Stomach (tissue), 9 donors: Measurements from ENCODE around the gene INF2. TPM values are rescaled to one million over a fixed set of nuclear protein-coding genes. Genes with fewer than 3 reads are reported as not detected.

Experiments
- DNase-seq, 2 donors: peaks; one replicate each; pipeline versions ENCODE4 v3.0.0 to v3.0.0-alpha.2; 2013 to 2019
- H3K27ac ChIP-seq, 5 donors: fragments of 200-600 bp in 4 of 5; sonication (generic) in 4 of 5; one replicate each; pipeline ENCODE4 v1.5.1; 2013 to 2019; ENCODE audit warnings: mild to moderate bottlenecking in 1 of 5, moderate library complexity in 1 of 5
- H3K27me3 ChIP-seq, 3 donors: fragments of 200-600 bp; sonication (generic); one replicate each; pipeline ENCODE4 v1.5.1; 2017 to 2019; ENCODE audit warnings: mixed run types in 1 of 3
- H3K36me3 ChIP-seq, 4 donors: fragments of 200-600 bp; sonication (generic); 1 replicate in 3 of 4; 2 replicates in 1 of 4; pipeline ENCODE4 v1.5.1; 2016 to 2019
- H3K4me1 ChIP-seq, 4 donors: fragments of 200-600 bp; sonication (generic); one replicate each; pipeline ENCODE4 v1.5.1; 2016 to 2019
- H3K4me3 ChIP-seq, 4 donors: fragments of 200-600 bp; sonication (generic) in 3 of 4; one replicate each; pipeline ENCODE4 v1.5.1; 2016 to 2019; ENCODE audit warnings: mild to moderate bottlenecking in 1 of 4
- H3K9me3 ChIP-seq, 4 donors: fragments of 200-600 bp; sonication (generic); one replicate each; pipeline ENCODE4 v1.5.1; 2016 to 2019
- EP300 ChIP-seq: sonication (generic); formaldehyde crosslinking; IDR thresholded peaks from one replicate; pipeline ENCODE4 v1.6.1; 2017; ENCODE audit warnings: antibody characterized with exemption
- POLR2A ChIP-seq, 4 donors: fragments of 450-650 bp; IDR thresholded peaks; one replicate each; pipeline ENCODE4 v1.6.1; 2016; ENCODE audit warnings: antibody characterized with exemption in 4 of 4, control low read depth in 2 of 4, mild to moderate bottlenecking in 1 of 4, moderate library complexity in 1 of 4
- POLR2AphosphoS5 ChIP-seq, 3 donors: sonication (generic); formaldehyde crosslinking; IDR thresholded peaks; one replicate each; pipeline ENCODE4 v1.6.1; 2016; ENCODE audit warnings: antibody characterized with exemption in 3 of 3
- WGBS, 5 donors: extraction: QIAGEN DNeasy Blood & Tissue Kit in 3 of 5; methylation state at CpG; one replicate each; pipeline versions ENCODE4 v1.1.5 to v1.1.7; 2013 to 2018; 5-methylcytosine and 5-hydroxymethylcytosine counted together
- intact Hi-C: fragments of 100-400 bp; cut with DNase I; formaldehyde crosslinking; loops from one replicate; pipeline ENCODE4 v1.15.1; 2023; ENCODE audit warnings: low total_unique reads
- polyA plus RNA-seq, 3 donors: library from polyadenylated mRNA; stranded (reverse); fragments of 200-250 nt; gene quantifications; one replicate each; pipeline ENCODE4 v1.2.3, GENCODE V29; 2013
- total RNA-seq, 5 donors: library from RNA; depleted of rRNA; stranded (reverse); fragments of >200 nt; gene quantifications; one replicate each; pipeline versions ENCODE4 v1.1.0 to v1.2.3, GENCODE V29; 2014 to 2016
- TF ChIP-seq, protein P1 (sequence below), 7 experiments: fragments of 450-650 bp in 4 of 7; fragments of 200-600 bp in 3 of 7; sonication (generic) in 3 of 7; IDR thresholded peaks; one replicate each; pipeline ENCODE4 v1.5.1; 2016 to 2019; ENCODE audit warnings: antibody characterized with exemption in 7 of 7, control low read depth in 2 of 7, mild to moderate bottlenecking in 1 of 7
- donor health status: healthy with polysubstance abuse.
- donor health status: Bipolar disorder and iron deficiency.
- donor health status: healthy.

The INF2 gene
- total and polyA plus RNA-seq, 8 donors, result 45.9 to 385 (median 146) TPM

DNA sequence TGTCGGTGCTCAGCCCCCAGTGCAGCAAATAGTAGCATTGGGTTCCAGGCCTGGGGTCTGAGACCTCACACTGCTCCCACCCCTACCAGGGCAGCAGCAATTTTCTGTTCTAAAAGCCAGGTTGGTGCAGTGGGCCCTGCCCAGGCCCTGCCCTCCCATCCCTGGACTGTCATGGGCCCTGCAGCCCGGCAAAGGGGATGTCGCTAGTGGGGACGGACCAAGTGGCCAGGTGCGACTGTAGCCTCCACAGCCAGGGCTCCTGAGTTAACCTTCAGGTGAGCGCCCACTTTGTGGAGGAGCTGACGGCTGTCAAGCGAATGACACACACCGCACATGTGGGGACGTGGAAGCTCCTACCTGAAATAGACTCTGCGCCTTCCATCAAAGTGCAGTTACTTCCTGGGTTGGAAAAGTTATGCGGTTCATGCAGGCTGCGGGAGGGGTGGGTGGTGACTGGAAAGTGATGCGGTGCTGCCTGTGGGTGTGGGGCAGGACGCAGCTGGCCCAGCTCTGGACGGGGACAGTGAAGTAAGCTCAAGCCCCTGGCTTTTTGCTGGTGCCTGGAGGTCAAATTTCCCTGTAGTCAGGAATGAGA is 1.5 kb downstream of the INF2 start:
- WGBS, 5 donors, result 40 to 57% (median 53%) methylated on average over 14 to 16 of the region's 16 CpGs
- TF ChIP-seq, protein P1, sequence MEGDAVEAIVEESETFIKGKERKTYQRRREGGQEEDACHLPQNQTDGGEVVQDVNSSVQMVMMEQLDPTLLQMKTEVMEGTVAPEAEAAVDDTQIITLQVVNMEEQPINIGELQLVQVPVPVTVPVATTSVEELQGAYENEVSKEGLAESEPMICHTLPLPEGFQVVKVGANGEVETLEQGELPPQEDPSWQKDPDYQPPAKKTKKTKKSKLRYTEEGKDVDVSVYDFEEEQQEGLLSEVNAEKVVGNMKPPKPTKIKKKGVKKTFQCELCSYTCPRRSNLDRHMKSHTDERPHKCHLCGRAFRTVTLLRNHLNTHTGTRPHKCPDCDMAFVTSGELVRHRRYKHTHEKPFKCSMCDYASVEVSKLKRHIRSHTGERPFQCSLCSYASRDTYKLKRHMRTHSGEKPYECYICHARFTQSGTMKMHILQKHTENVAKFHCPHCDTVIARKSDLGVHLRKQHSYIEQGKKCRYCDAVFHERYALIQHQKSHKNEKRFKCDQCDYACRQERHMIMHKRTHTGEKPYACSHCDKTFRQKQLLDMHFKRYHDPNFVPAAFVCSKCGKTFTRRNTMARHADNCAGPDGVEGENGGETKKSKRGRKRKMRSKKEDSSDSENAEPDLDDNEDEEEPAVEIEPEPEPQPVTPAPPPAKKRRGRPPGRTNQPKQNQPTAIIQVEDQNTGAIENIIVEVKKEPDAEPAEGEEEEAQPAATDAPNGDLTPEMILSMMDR (IDR thresholded peaks at IDR 0.05), result no peak
- TF ChIP-seq POLR2A (IDR thresholded peaks at IDR 0.05), result no peak
- no peak for DNase-seq
- H3K9me3 ChIP-seq, result no peaks in the 10 kb centered on the region
- H3K36me3 ChIP-seq, result peaks cover 0 to 13% (median 9%) of the 10 kb centered on the region in 4 donors
- peak overlapping the region; percentile 65 to 97 (median 94) for H3K4me3 ChIP-seq
- H3K27ac ChIP-seq, result peak overlapping the region; percentile 90 to 93 (median 92)
- no peaks in the 10 kb centered on the region for H3K27me3 ChIP-seq
- peaks cover 85 to 93% (median 90%) of the 10 kb centered on the region in 4 donors for H3K4me1 ChIP-seq
- intact Hi-C loops, result no loop called here

DNA sequence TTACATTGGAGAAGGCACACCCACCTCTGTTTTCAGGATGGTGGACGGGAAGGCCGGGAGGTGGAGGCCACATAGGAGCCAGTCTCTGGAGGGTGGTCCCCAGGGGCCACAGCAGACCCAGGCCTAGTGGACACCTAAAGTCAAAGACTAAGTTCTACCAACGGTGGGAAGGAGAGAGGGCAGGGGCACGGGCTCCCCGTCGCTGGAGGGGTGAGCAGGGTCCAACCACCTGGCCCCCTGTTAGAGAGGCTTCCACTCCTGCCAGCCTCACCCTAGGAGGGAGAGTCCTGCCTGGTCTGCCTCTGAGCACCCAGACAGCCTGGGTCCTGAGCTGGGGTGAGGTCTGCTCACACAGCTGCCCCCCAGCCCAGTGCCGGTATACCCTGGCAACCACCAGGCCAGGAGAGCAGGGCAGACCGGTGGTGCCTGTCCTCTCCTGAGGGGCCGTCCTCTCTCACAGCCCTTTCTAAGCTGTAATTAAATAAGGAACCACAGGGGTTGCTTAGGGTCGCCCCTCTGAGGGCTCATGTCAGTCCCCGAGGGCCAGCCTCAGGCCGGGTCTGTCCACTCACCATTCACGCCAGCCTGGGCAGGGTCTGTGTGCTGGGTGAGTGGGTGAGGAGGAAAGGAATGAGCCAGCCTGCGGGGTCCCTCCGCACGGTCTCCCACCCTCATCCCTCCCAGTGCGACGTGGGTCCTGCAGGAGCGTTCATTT is 2.3 kb downstream of the INF2 start:
- no peak for DNase-seq

DNA sequence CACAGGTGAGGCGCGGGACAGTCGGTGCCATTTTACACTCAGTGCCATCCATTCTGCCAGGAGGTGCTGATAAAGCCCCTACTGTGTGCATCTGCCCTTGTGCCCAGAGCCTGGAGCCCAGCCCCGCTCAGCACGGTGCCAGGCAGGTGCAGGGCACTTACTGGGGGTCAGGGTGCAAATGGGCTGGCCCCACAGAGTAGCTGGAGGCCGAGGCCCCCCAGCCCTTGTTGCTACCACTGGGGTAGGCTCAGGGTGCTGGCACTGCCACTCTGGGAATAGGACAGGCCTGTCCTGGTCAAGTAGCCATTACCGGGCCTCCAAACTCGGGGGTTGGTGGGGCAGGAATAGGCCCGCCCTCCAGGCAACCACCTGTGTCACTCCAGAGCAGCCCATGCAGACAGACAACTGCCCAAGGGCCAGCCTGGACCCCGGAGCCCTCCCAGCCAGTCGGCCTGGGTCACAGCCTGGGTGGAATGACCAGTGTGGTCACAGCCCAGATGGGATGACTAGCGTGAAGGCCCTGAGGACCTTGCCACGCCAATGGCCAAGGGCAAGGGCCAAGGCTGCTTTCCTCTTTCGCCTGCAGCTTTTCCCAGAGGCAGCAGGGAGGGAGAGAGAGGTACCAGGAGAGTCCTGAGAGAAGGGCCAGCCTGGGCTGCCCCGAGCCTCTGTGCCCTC is 3.0 kb downstream of the INF2 start:
- peaks cover 90 to 98% (median 96%) of the 10 kb centered on the region in 4 donors for H3K4me1 ChIP-seq
- H3K27ac ChIP-seq, result peak overlapping the region in 4 of 5 donors; percentile 67 to 93 (median 90)
- TF ChIP-seq POLR2A (IDR thresholded peaks at IDR 0.05), result no peak
- TF ChIP-seq, protein P1 (IDR thresholded peaks at IDR 0.05), result no peak
- no peak for TF ChIP-seq EP300
- TF ChIP-seq POLR2AphosphoS5 (IDR thresholded peaks at IDR 0.05), result no peak
- H3K4me3 ChIP-seq, result peak overlapping the region in 2 of 4 donors; percentile 65 to 96
- H3K27me3 ChIP-seq, result no peaks in the 10 kb centered on the region
- H3K36me3 ChIP-seq, result peaks cover 3 to 21% (median 15%) of the 10 kb centered on the region in 4 donors
- DNase-seq, result no peak
- no peaks in the 10 kb centered on the region for H3K9me3 ChIP-seq
- intact Hi-C loops, result no loop called here
- 70 to 83% (median 78%) methylated on average over 12 to 15 of the region's 15 CpGs for WGBS, 5 donors

More for the DNA sequence above, 2.3 kb downstream of the INF2 start:
- Histone ChIP-seq H3K4me1 (peaks cover 90 to 98% (median 96%) of the 10 kb centered on the region in 4 donors), H3K9me3 (no peaks in the 10 kb centered on the region), H3K27ac (peak overlapping the region; percentile 31 to 93 (median 90)), H3K4me3 (peak overlapping the region; percentile 65 to 97 (median 94)), H3K27me3 (no peaks in the 10 kb centered on the region), H3K36me3 (peaks cover 0 to 17% (median 14%) of the 10 kb centered on the region in 4 donors)
- intact Hi-C loops, result no loop called here
- 66 to 85% (median 80%) methylated on average over 16 to 19 of the region's 19 CpGs for WGBS, 5 donors
- TF ChIP-seq, protein P1 (IDR thresholded peaks at IDR 0.05), result no peak
- no peak for TF ChIP-seq POLR2A (IDR thresholded peaks at IDR 0.05)
- no peak for TF ChIP-seq POLR2AphosphoS5 (IDR thresholded peaks at IDR 0.05)
- TF ChIP-seq EP300, result no peak

DNA sequence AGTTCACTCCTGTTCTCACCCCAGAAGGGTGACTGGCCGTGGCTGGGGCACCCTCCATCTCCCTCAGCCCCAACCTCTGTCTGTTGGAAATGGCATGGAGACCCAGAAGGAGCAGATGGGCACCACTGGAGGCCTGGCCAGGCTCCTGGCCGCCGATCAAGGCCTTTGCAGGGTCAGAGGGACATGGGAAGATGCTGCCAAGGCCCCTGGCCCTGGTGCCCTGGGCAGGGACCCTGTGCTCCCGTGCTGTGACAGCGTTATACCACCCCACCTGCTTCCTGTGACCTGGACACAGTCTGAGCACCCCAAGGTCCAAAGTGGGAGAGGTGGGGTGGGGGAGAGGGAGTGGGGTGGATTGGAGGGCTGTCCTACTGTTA is 3.5 kb downstream of the INF2 start:
- Histone ChIP-seq H3K4me3 (peak overlapping the region in 2 of 4 donors; percentile 6 to 65), H3K27ac (peak overlapping the region in 4 of 5 donors; percentile 67 to 93 (median 90)), H3K27me3 (no peaks in the 10 kb centered on the region), H3K4me1 (peaks cover 93 to 98% (median 96%) of the 10 kb centered on the region in 4 donors), H3K36me3 (peaks cover 3 to 21% (median 15%) of the 10 kb centered on the region in 4 donors), H3K9me3 (no peaks in the 10 kb centered on the region)
- TF ChIP-seq POLR2A (IDR thresholded peaks at IDR 0.05), result no peak
- TF ChIP-seq, protein P1 (IDR thresholded peaks at IDR 0.05), result no peak
- TF ChIP-seq POLR2AphosphoS5 (IDR thresholded peaks at IDR 0.05), result no peak
- no peak for TF ChIP-seq EP300
- 68 to 82% (median 71%) methylated on average over 5 of the region's 5 CpGs; no CpG with 5 or more reads in 1 of the 5 donors for WGBS, 5 donors
- intact Hi-C loops, result no loop called here
- no peak for DNase-seq
